ENCODE data around the gene FBXW2. TPM values are rescaled to one million over a fixed set of nuclear protein-coding genes. Genes with fewer than 3 reads are reported as not detected.
A peak's percentile ranks its signal among the peaks of the same experiment; 100 is the strongest.

FBXW2 gene
- total and polyA plus RNA-seq, 10 of the 15 experiments (the other 5 are each of a cell fraction or from before 2014, with no cell fraction given), result 2.9 to 56.9 (median 39.1) TPM

DNA sequence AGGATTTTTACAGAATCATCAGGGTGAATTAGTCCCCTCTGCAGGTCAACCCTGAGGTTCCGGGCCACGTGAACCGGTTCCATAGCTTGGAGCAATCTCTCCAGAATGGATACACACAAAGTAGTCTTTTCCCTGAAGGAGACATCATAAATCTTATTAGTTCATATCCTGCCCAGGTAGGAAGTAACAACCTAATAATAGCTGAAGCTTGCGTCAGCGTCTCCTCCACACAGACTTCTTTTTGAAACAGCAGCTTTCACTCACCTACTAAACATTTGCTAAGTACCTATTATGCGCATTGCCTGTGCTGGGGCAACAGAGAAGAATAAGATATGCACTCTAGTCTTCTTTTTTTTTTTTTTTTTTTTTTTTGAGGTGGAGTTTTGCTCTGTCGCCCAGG is 40.1 kb upstream of the FBXW2 start (continued):
- TF ChIP-seq SIX5 (IDR thresholded peaks at IDR 0.05; ENCODE audit: low read depth, low read length, severe bottlenecking) (no peak), RELB (IDR thresholded peaks at IDR 0.05; ENCODE audit: low read depth) (no peak), NFYB (IDR thresholded peaks at IDR 0.05; ENCODE audit: insufficient read depth, low read depth, low read length) (no peak), TCF12 (IDR thresholded peaks at IDR 0.05; ENCODE audit: low read depth, low read length) (no peak)
- TF ChIP-seq, protein P1, sequence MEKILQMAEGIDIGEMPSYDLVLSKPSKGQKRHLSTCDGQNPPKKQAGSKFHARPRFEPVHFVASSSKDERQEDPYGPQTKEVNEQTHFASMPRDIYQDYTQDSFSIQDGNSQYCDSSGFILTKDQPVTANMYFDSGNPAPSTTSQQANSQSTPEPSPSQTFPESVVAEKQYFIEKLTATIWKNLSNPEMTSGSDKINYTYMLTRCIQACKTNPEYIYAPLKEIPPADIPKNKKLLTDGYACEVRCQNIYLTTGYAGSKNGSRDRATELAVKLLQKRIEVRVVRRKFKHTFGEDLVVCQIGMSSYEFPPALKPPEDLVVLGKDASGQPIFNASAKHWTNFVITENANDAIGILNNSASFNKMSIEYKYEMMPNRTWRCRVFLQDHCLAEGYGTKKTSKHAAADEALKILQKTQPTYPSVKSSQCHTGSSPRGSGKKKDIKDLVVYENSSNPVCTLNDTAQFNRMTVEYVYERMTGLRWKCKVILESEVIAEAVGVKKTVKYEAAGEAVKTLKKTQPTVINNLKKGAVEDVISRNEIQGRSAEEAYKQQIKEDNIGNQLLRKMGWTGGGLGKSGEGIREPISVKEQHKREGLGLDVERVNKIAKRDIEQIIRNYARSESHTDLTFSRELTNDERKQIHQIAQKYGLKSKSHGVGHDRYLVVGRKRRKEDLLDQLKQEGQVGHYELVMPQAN (conservative IDR thresholded peaks at IDR 0.05), result no peak

DNA sequence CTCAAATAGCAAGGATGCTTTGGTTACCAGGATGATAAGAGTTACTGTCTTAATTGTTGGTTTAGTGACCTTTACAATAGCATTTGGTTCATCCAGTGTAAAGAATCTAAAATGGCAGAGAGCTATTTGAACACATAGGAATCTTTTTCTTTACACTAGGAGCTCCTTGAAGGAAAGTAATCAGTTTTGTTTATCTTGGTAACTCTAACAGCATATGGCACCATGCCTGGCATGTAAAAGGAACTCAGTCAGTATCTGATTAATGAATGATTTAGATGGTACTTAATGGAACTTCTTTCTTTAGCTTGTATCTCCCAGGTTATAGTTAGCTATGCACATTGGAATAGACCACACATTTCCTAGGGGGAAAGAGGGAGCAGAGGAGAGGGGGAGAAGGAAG is 39.6 kb upstream of the FBXW2 start:
- Histone ChIP-seq H3K27ac (ENCODE audit: control insufficient read depth, insufficient read depth) (no peak overlapping the region), H3K9me3 (replicated peaks; ENCODE audit: control insufficient read depth, insufficient read depth, low read length) (no peaks in the 10 kb centered on the region), H3K4me3 (no peak overlapping the region), H3K4me2 (ENCODE audit: control insufficient read depth, insufficient read depth) (no peak overlapping the region), H3K27me3 (replicated peaks in 1 of 2; ENCODE audit: control insufficient read depth in 2 of 2, insufficient read depth in 2 of 2, low read length in 1 of 2) (no peaks in the 10 kb centered on the region), H4K20me1 (ENCODE audit: control insufficient read depth, insufficient read depth) (no peaks in the 10 kb centered on the region), H3K9ac (ENCODE audit: control insufficient read depth, insufficient read depth, low read length) (no peak overlapping the region), H2AFZ (ENCODE audit: control insufficient read depth, low read depth, low read length) (no peak overlapping the region), H3K79me2 (ENCODE audit: control insufficient read depth, insufficient read depth, low read length) (peaks cover 2% of the 10 kb centered on the region; the same call in 1 of the 2 replicates), H3K36me3 (ENCODE audit: control insufficient read depth in 2 of 2, insufficient read depth in 2 of 2, low read length in 1 of 2) (peaks cover 0 to 19% of the 10 kb centered on the region in 2 experiments; a peak in 2 of 4 replicates), H3K4me1 (ENCODE audit: control insufficient read depth, insufficient read depth, low read length) (no peaks in the 10 kb centered on the region)
- BruUV-seq (replicated peaks), result no TSS peak
- in situ Hi-C loops (cut with MboI), result no loop called here
- ChIA-PET RAD21 (ENCODE audit: unreplicated experiment) (no interaction called here), SMC1A (ENCODE audit: uncharacterized antibody, unreplicated experiment) (interaction anchor here (0.8 to 1.5 kb wide), 2 partner anchors 76 to 106 kb away, joined by 3 read pairs; no protein-coding TSS in a partner anchor), CTCF (interaction anchor here (0.5 to 2.5 kb wide), 5 partner anchors 12 to 278 kb away, joined by 3 to 8 read pairs (median 4); no protein-coding TSS in a partner anchor), POLR2A (interaction anchor here (1.7 kb wide), 1 partner anchor 15 kb away, joined by 5 read pairs; no protein-coding TSS in a partner anchor)
- DNase-seq (ENCODE audit: low read depth, low spot score) (no peak), FAIRE-seq (peak; percentile 35), ATAC-seq (no peak)
- intact Hi-C loops (cut with micrococcal nuclease; ENCODE audit: unreplicated experiment), result no loop called here
- TF ChIP-seq CBX3 (IDR thresholded peaks at IDR 0.05; ENCODE audit: borderline replicate concordance, low read depth) (no peak), POLR2A (IDR thresholded peaks at IDR 0.05; ENCODE audit: low read depth, low read length) (no peak), TBL1XR1 (IDR thresholded peaks at IDR 0.05; ENCODE audit: low read depth, low read length) (no peak), SIN3A (IDR thresholded peaks at IDR 0.05; ENCODE audit: low read depth, low read length) (no peak), RBBP5 (conservative IDR thresholded peaks at IDR 0.05) (no peak), MXI1 (IDR thresholded peaks at IDR 0.05; ENCODE audit: low read depth, low read length) (no peak), ZNF274 (IDR thresholded peaks at IDR 0.05; ENCODE audit: insufficient read depth, insufficient read length) (no peak)

Measured in GM12878 (cell line).